ENCODE results near the gene TEX38. TPM values are rescaled to one million over a fixed set of nuclear protein-coding genes. Genes with fewer than 3 reads are reported as not detected.
"Not testable (repeated sequence)": the region's sequence is repeated elsewhere in the genome, so short reads cannot be mapped to it uniquely, and the experiment has no call there.

The TEX38 gene
- total and polyA plus RNA-seq, 2 donors = 0.14 TPM; not detected in 1

DNA sequence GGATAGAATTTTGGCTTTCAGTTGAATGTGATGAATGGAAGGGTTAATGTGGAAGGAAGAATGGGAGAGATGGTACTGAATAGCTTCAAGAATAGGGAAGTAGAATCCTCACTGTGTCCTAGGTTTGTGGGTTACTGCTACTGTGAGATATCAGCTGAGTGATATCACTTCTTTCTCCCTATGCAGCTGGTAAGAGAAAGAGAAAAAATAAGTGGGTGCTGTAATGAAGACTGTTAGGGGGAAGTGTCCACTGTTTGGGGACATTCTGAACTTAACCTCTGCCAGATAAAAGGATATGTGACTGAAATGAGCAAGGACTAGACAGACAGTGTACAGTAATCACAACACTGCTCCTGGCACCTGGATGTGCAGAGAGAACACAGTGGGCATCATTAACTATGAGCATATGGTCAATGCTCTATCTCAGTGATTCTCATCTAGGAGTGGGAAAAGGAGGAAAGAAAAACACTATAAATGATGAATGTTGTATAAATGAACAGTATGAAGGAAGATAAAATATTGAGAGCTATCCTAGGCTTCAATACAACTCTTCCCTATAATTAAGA, 29.5 kb upstream of the TEX38 start:
- Histone ChIP-seq H3K9me3 (ENCODE audit: control insufficient read depth in 2 of 2, insufficient read depth in 1 of 2, low read length in 1 of 2) (no peaks in the 10 kb centered on the region), H3K27me3 (ENCODE audit: control insufficient read depth in 2 of 2, insufficient read depth in 1 of 2, low read length in 1 of 2) (no peaks in the 10 kb centered on the region), H3K27ac (ENCODE audit: low read depth in 1 of 2, low read length in 1 of 2) (no peak overlapping the region), H3K4me3 (ENCODE audit: low read length in 2 of 2) (no peak overlapping the region), H3K4me1 (ENCODE audit: control insufficient read depth in 2 of 2, insufficient read depth in 2 of 2, low read length in 2 of 2) (no peaks in the 10 kb centered on the region), H3K36me3 (ENCODE audit: control insufficient read depth in 2 of 2, insufficient read depth in 2 of 2, low read length in 1 of 2) (peaks cover 10 to 12% of the 10 kb centered on the region in 2 donors)
- no peak for DNase-seq (ENCODE audit: low read depth in 6 of 9, low spot score in 9 of 9)

DNA sequence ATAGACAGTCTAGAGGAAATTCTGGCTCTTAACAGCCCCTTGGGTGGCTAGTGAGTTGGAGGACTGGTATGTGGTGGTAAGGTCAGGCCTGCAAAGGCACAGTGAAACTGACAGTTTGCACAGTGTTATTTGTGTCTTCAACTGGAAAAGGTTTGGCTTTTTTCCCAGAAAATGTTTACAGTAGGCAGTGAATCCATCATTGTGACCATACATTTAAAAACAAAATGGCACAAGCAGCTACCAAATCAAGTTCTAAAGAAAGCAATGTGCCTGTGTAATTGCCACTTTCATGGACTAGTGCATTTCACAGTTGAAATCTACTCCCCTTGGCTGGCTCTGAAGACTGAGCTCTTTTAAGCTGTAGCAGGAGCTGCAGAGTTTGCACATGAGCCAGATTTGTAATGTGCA, 28.3 kb upstream of the TEX38 start:
- no peak for DNase-seq (ENCODE audit: low read depth in 6 of 9, low spot score in 9 of 9)
- Histone ChIP-seq H3K36me3 (ENCODE audit: control insufficient read depth in 2 of 2, insufficient read depth in 2 of 2, low read length in 1 of 2) (peaks cover 13 to 16% of the 10 kb centered on the region in 2 donors), H3K9me3 (ENCODE audit: control insufficient read depth in 2 of 2, insufficient read depth in 1 of 2, low read length in 1 of 2) (peaks cover 0 to 5% of the 10 kb centered on the region in 2 donors), H3K27me3 (ENCODE audit: control insufficient read depth in 2 of 2, insufficient read depth in 1 of 2, low read length in 1 of 2) (no peaks in the 10 kb centered on the region), H3K27ac (ENCODE audit: low read depth in 1 of 2, low read length in 1 of 2) (no peak overlapping the region), H3K4me3 (ENCODE audit: low read length in 2 of 2) (no peak overlapping the region), H3K4me1 (ENCODE audit: control insufficient read depth in 2 of 2, insufficient read depth in 2 of 2, low read length in 2 of 2) (no peaks in the 10 kb centered on the region)

DNA sequence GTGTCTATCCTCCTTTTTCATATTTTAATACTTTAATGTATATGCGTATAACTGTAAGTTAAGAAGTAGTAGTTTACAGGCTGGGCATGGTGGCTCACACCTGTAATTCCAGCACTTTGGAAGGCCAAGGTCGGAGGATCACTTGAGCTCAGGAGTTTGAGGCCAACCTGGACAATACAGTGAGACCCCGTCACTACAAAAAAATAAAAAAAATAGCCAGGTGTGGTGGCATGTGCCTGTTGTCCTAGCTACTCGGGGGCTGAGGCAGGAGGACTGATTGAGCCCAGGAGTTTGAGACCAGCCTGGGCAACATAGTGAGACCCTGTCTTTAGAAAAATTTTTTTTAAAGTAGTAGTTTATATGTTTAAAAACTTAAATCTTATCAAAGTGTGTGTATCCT, 25.8 kb upstream of the TEX38 start:
- DNase-seq (ENCODE audit: low read depth in 6 of 9, low spot score in 9 of 9) = no peak
- 97% methylated on average over 4 of the region's 4 CpGs for WGBS
- H3K36me3 ChIP-seq (ENCODE audit: control insufficient read depth in 2 of 2, insufficient read depth in 2 of 2, low read length in 1 of 2) = peaks cover 21 to 31% of the 10 kb centered on the region in 2 donors

DNA sequence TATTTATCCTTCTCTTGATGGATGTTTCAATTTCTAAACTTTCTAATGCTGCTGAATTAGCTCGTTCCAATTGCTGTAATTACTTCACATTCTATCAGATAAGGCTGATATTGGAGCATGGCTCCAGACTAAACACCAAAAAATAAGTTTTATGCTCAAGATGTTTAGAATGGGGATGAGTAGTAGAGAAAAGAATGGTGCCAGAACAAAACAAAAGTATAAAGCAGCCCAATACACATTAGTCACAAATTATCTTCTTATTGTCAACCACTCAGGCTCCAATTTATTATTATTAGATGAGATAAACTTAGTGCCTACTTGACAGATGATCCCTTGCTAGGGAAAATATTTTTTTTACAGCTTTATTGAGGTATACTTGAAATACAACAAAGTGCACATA, 25.3 kb upstream of the TEX38 start:
- no peak overlapping the region for H3K27ac ChIP-seq (ENCODE audit: low read depth in 1 of 2, low read length in 1 of 2)
- WGBS = 94% methylated on average over 1 of the region's 1 CpG
- H3K27me3 ChIP-seq (ENCODE audit: control insufficient read depth in 2 of 2, insufficient read depth in 1 of 2, low read length in 1 of 2) = no peaks in the 10 kb centered on the region
- H3K9me3 ChIP-seq (ENCODE audit: control insufficient read depth in 2 of 2, insufficient read depth in 1 of 2, low read length in 1 of 2) = peaks cover 0 to 7% of the 10 kb centered on the region in 2 donors
- H3K4me1 ChIP-seq (ENCODE audit: control insufficient read depth in 2 of 2, insufficient read depth in 2 of 2, low read length in 2 of 2) = no peaks in the 10 kb centered on the region
- peaks cover 21 to 31% of the 10 kb centered on the region in 2 donors for H3K36me3 ChIP-seq (ENCODE audit: control insufficient read depth in 2 of 2, insufficient read depth in 2 of 2, low read length in 1 of 2)
- DNase-seq (ENCODE audit: low read depth in 6 of 9, low spot score in 9 of 9) = no peak
- H3K4me3 ChIP-seq (ENCODE audit: low read length in 2 of 2) = no peak overlapping the region

More for the DNA sequence above, 25.8 kb upstream of the TEX38 start:
- no peak overlapping the region for H3K27ac ChIP-seq (ENCODE audit: low read depth in 1 of 2, low read length in 1 of 2)
- no peaks in the 10 kb centered on the region for H3K4me1 ChIP-seq (ENCODE audit: control insufficient read depth in 2 of 2, insufficient read depth in 2 of 2, low read length in 2 of 2)
- H3K27me3 ChIP-seq (ENCODE audit: control insufficient read depth in 2 of 2, insufficient read depth in 1 of 2, low read length in 1 of 2) = no peaks in the 10 kb centered on the region
- H3K9me3 ChIP-seq (ENCODE audit: control insufficient read depth in 2 of 2, insufficient read depth in 1 of 2, low read length in 1 of 2) = peaks cover 0 to 7% of the 10 kb centered on the region in 2 donors
- no peak overlapping the region for H3K4me3 ChIP-seq (ENCODE audit: low read length in 2 of 2)

DNA sequence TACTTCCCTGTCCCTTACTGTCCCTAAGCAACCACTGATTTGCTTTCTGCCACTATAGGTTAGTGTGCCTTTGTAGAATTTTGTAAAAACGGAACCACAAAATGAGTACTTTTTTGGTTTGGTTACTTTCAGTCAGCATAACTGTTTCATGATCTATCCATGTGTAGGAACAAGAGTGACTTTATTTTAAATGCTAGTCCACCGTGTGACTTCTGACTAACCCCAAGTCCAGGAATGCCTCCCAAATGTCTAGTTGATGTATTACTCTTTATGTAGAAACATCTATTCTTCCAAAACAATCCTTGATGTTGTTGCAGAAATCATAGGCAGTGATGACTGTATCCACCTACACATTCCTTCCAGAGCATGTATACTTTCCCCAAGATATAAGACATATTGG, 24.8 kb upstream of the TEX38 start:
- peaks cover 0 to 7% of the 10 kb centered on the region in 2 donors for H3K9me3 ChIP-seq (ENCODE audit: control insufficient read depth in 2 of 2, insufficient read depth in 1 of 2, low read length in 1 of 2)
- no peak for DNase-seq (ENCODE audit: low read depth in 6 of 9, low spot score in 9 of 9)
- H3K4me3 ChIP-seq (ENCODE audit: low read length in 2 of 2) = no peak overlapping the region
- H3K27me3 ChIP-seq (ENCODE audit: control insufficient read depth in 2 of 2, insufficient read depth in 1 of 2, low read length in 1 of 2) = no peaks in the 10 kb centered on the region
- WGBS = 98% methylated on average over 2 of the region's 2 CpGs
- no peak overlapping the region for H3K27ac ChIP-seq (ENCODE audit: low read depth in 1 of 2, low read length in 1 of 2)
- H3K4me1 ChIP-seq (ENCODE audit: control insufficient read depth in 2 of 2, insufficient read depth in 2 of 2, low read length in 2 of 2) = no peaks in the 10 kb centered on the region
- H3K36me3 ChIP-seq (ENCODE audit: control insufficient read depth in 2 of 2, insufficient read depth in 2 of 2, low read length in 1 of 2) = peaks cover 21 to 31% of the 10 kb centered on the region in 2 donors

DNA sequence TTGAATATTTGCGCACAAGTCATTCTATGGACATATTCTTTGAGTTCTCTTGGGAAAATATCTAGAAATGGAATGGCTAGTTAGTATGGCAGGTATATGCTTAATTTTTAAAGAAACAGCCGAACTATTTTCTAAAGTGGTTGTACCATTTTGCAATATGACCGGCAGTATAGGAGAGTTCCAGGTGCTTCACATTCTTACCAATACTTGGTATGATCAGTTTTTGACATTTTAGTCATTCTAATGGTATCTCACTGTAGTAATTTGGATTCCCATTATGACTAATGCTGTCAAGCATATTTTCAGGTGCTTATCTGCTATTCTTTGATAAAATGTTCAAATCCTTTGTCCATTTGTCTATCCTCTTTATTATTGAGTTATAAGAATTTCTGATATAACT, 24.0 kb upstream of the TEX38 start:
- H3K36me3 ChIP-seq (ENCODE audit: control insufficient read depth in 2 of 2, insufficient read depth in 2 of 2, low read length in 1 of 2) = peaks cover 26 to 37% of the 10 kb centered on the region in 2 donors
- H3K27ac ChIP-seq (ENCODE audit: low read depth in 1 of 2, low read length in 1 of 2) = no peak overlapping the region

DNA sequence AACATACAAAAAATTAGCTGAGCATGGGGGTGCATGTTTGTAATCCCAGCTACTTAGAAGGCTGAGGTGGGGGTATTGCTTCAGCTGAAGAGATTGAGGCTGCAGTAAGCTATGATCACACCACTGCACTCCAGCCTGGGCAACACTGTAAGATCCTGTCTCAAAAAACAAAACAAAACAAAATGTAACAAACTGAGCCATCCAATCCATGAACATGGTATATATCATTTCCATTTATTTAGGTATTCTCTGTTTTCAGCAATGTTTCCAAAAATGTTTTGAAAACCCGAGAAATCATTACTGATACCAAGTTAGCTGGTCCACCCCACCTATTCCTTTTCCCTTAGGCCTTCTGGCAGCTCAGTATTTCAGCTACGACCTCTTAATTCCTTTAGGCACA, 21.9 kb upstream of the TEX38 start:
- no peaks in the 10 kb centered on the region for H3K27me3 ChIP-seq (ENCODE audit: control insufficient read depth in 2 of 2, insufficient read depth in 1 of 2, low read length in 1 of 2)
- WGBS = over 99% methylated on average over 2 of the region's 2 CpGs
- peaks cover 22 to 31% of the 10 kb centered on the region in 2 donors for H3K36me3 ChIP-seq (ENCODE audit: control insufficient read depth in 2 of 2, insufficient read depth in 2 of 2, low read length in 1 of 2)
- no peak overlapping the region for H3K27ac ChIP-seq (ENCODE audit: low read depth in 1 of 2, low read length in 1 of 2)
- no peak overlapping the region for H3K4me3 ChIP-seq (ENCODE audit: low read length in 2 of 2)
- no peaks in the 10 kb centered on the region for H3K4me1 ChIP-seq (ENCODE audit: control insufficient read depth in 2 of 2, insufficient read depth in 2 of 2, low read length in 2 of 2)
- peaks cover 0 to 7% of the 10 kb centered on the region in 2 donors for H3K9me3 ChIP-seq (ENCODE audit: control insufficient read depth in 2 of 2, insufficient read depth in 1 of 2, low read length in 1 of 2)
- no peak for DNase-seq (ENCODE audit: low read depth in 6 of 9, low spot score in 9 of 9)

More for the DNA sequence above, 24.0 kb upstream of the TEX38 start:
- Histone ChIP-seq H3K4me1 (ENCODE audit: control insufficient read depth in 2 of 2, insufficient read depth in 2 of 2, low read length in 2 of 2) (no peaks in the 10 kb centered on the region), H3K4me3 (ENCODE audit: low read length in 2 of 2) (no peak overlapping the region), H3K27me3 (ENCODE audit: control insufficient read depth in 2 of 2, insufficient read depth in 1 of 2, low read length in 1 of 2) (no peaks in the 10 kb centered on the region), H3K9me3 (ENCODE audit: control insufficient read depth in 2 of 2, insufficient read depth in 1 of 2, low read length in 1 of 2) (peaks cover 0 to 7% of the 10 kb centered on the region in 2 donors)
- no peak for DNase-seq (ENCODE audit: low read depth in 6 of 9, low spot score in 9 of 9)
- WGBS = 99% methylated on average over 3 of the region's 3 CpGs

DNA sequence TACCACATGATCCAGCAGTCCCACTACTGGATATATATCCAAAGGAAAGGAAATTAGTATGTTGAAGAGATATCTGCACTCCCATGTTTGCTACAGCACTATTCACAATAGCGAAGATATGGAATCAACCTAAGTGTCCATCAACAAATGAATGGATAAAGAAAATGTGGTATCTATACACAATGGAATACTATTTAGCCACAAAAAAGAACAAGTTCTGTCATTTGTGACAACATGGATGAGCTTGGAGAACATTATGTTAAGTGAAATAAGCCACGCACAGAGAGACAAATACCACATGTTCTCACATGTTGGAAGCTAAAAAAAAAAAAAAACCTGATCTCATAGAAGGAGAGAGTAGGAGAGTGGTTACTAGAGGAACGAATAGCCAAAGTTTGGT, 21.2 kb upstream of the TEX38 start:
- H3K27me3 ChIP-seq (ENCODE audit: control insufficient read depth in 2 of 2, insufficient read depth in 1 of 2, low read length in 1 of 2) = no peaks in the 10 kb centered on the region
- H3K36me3 ChIP-seq (ENCODE audit: control insufficient read depth in 2 of 2, insufficient read depth in 2 of 2, low read length in 1 of 2) = peaks cover 24 to 33% of the 10 kb centered on the region in 2 donors
- no peaks in the 10 kb centered on the region for H3K4me1 ChIP-seq (ENCODE audit: control insufficient read depth in 2 of 2, insufficient read depth in 2 of 2, low read length in 2 of 2)
- H3K27ac ChIP-seq (ENCODE audit: low read depth in 1 of 2, low read length in 1 of 2) = no peak overlapping the region
- no peak for DNase-seq (ENCODE audit: low read depth in 6 of 9, low spot score in 9 of 9)
- peaks cover 0 to 7% of the 10 kb centered on the region in 2 donors for H3K9me3 ChIP-seq (ENCODE audit: control insufficient read depth in 2 of 2, insufficient read depth in 1 of 2, low read length in 1 of 2)
- WGBS = 71% methylated on average over 3 of the region's 3 CpGs
- no peak overlapping the region for H3K4me3 ChIP-seq (ENCODE audit: low read length in 2 of 2)

DNA sequence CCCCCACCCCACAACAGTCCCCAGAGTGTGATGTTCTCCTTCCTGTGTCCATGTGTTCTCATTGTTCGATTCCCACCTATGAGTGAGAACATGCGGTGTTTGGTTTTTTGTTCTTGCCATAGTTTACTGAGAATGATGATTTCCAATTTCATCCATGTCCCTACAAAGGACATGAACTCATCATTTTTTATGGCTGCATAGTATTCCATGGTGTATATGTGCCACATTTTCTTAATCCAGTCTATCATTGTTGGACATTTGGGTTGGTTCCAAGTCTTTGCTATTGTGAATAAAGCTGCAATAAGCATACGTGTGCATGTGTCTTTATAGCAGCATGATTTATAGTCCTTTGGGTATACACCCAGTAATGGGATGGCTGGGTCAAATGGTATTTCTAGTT, 20.5 kb upstream of the TEX38 start:
- H3K36me3 ChIP-seq (ENCODE audit: control insufficient read depth in 2 of 2, insufficient read depth in 2 of 2, low read length in 1 of 2) = peaks cover 24 to 38% of the 10 kb centered on the region in 2 donors
- H3K4me3 ChIP-seq (ENCODE audit: low read length in 2 of 2); H3K9me3 ChIP-seq (ENCODE audit: control insufficient read depth in 2 of 2, insufficient read depth in 1 of 2, low read length in 1 of 2); DNase-seq (ENCODE audit: low read depth in 6 of 9, low spot score in 9 of 9); H3K27me3 ChIP-seq (ENCODE audit: control insufficient read depth in 2 of 2, insufficient read depth in 1 of 2, low read length in 1 of 2); H3K4me1 ChIP-seq (ENCODE audit: control insufficient read depth in 2 of 2, insufficient read depth in 2 of 2, low read length in 2 of 2); H3K27ac ChIP-seq (ENCODE audit: low read depth in 1 of 2, low read length in 1 of 2): not testable (repeated sequence)
- WGBS = 91% methylated on average over 3 of the region's 3 CpGs
